C1 segment of cervical spinal cord (tissue), 14 donors: ENCODE results near the gene RNF130.

Source experiments
- DNase-seq, 14 donors: peaks; one replicate each; lab custom pipeline; 2025; lab: John Stamatoyannopoulos, UW

Gene RNF130

GRCh38 chr5:180086816-180087399 lies 15.3 kb upstream of the RNF130 start:
- no peak for DNase-seq

DNA sequence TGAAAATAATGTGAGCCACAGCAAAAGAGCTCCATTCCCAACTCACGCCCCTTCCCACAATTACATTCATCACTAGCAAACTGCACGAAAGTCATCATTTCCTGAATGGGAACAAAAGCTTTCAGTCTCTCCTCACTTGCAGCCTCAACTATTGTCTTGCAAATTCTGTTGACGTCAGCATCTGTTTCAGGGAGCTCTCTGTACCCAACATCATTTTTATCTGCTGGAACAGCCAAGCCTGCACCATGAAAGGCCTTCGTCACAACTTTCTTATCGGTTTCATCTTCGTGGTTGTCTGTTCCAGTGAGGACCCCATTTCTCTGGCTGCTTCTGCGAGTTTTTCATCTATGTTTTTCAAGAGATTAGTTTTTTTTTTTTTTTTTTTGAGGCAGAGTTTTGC lies 14.3 kb upstream of the RNF130 start:
- peak in 6 of 14 donors; percentile 13 to 39 (median 24) for DNase-seq

GRCh38 chr5:180084638-180085561 lies 13.3 kb upstream of the RNF130 start:
- peak in 1 of 14 donors; percentile 50 for DNase-seq

DNA sequence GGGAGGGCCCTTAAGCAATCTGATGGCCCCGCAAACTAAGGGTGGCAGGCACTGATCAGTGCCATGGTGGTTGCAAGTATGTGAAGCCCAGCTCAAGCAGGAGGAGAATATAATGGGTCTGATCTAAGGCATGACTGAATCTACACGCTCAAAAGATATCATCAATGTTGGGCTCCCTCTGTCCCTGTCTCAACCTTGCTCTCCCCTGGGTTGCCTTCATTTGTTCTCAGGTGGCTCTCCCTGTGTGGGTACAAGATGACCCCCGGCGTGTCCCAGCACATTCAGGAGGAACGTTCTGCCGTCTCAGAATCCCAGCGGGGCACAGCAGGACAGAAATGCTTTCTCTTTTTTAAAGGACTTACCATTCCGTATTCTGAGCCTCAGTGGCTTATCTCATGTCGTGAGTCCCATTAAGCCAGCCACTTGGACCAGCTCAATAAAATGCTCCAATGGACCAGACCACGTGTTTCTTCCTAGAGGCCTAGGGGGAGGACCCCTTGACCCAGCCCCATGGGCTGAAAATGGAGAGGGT lies 12.0 kb upstream of the RNF130 start:
- no peak for DNase-seq

GRCh38 chr5:180082633-180083420 lies 11.3 kb upstream of the RNF130 start:
- no peak for DNase-seq

DNA sequence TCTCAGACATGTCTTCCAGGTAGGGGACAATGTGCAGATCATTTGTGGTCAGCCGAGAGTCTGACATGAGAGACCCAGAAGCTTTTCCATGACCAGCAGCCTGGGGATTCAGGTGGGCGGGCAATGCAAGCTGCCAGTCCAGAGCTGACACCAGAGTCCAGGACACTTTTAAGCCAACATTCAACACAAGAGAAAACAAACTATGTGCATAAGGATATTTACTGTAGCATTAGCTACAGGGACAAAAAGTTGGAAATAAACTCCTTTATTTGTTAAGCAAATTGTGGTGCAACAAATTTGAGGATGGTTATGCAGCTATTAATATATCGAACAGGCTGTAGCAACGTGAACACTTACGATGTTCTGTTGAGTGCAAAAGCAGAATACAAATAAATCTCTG lies 9.9 kb upstream of the RNF130 start:
- no peak for DNase-seq

GRCh38 chr5:180080486-180081280 lies 9.1 kb upstream of the RNF130 start:
- no peak for DNase-seq

- no peak for DNase-seq
Observed at GRCh38 chr5:180079702-180080466, 8.3 kb upstream of the RNF130 start.

DNA sequence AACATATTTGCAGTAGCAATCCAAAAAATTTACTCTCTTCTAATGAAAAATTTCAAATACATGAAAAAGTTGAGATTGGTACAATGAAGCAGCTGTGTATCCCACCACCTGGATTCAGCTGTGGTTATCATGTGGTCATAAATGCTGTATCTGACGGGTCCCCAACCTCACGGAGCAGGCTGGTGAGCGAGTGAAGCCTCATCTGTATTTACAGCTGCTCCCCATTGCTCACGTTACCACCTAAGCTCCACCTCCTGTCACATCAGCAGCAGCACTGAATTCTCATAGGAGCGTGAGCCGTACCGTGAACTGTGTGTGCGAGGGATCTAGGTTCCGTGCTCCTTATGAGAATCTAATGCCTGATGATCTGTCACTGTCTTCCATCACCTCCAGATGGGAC lies 6.8 kb upstream of the RNF130 start:
- no peak for DNase-seq

DNA sequence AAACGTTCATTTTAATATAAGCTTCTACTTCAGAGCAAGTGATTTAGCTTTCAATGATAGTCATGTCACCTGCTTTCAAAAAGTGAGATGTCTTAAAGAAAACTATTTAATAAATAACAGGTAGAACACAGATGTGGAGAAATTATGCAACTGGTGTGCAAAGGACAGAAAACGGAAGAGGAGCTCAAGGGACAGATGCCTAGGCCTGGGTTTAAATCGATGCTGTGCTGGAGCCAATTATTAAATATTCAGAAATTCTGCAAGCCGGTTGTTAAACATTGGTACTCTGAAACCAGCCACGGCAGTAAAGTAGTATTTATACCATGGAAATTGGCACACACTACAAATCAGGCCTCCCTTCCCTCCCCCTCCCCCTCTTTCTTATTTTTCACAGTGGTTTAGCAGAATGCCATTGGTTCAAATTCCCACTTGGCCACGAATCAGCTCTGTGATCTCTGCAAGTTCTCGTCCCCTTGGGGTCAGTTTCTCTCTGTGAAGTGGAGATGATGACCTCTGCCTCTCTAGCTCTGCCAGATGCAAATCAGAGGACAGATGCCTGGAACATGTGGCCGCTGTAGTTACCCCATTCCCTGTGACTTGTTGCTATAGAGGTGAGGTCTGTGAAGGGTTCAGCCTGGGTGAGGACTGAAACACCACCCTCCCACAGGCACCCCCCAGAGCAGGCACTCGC lies 6.2 kb upstream of the RNF130 start:
- DNase-seq, result no peak

DNA sequence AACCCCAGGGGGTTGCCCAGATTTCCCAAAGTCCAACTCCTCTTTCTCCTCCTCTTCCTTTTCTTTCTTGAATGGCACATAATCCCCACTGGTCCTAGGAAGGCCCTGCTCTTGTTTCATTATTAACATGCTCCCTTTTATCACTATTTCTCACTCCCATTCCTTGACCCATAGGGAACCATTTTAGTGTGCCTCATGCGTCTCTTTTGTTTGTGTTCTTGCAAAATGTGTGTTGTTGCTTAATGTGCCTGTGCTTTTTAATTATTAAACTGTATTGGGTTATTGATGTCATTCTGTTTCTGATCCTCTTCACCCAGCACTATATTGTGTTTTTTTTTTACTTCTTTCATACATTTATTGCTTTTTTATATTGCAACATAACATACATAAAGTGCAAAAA lies 4.1 kb upstream of the RNF130 start:
- DNase-seq, result no peak

DNA sequence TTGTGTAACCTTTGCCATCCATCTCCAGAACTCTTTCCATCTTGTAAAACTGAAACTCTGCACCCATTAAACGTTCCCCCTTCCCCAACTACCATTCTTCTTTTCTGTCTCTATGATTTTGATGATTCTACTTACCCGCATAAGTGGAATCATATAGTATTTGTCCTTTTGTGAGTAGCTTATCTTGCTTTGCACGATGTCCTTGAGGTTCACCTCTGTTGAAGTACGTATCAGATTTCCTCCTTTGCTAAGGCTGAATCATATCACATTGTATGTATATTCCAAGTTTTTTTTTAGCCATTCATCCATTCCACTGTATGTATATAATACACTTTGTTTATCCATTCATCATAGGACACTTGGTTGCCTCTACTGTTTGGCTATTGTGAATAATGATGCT lies 2.9 kb upstream of the RNF130 start:
- no peak for DNase-seq

GRCh38 chr5:180072556-180072955 lies 997 bp upstream of the RNF130 start:
- no peak for DNase-seq

- no peak for DNase-seq
Observed at GRCh38 chr5:180072256-180072548, 643 bp upstream of the RNF130 start.

GRCh38 chr5:180070756-180071530 lies 616 bp downstream of the RNF130 start:
- DNase-seq, result peak in 12 of 14 donors; percentile 22 to 67 (median 60)

DNA sequence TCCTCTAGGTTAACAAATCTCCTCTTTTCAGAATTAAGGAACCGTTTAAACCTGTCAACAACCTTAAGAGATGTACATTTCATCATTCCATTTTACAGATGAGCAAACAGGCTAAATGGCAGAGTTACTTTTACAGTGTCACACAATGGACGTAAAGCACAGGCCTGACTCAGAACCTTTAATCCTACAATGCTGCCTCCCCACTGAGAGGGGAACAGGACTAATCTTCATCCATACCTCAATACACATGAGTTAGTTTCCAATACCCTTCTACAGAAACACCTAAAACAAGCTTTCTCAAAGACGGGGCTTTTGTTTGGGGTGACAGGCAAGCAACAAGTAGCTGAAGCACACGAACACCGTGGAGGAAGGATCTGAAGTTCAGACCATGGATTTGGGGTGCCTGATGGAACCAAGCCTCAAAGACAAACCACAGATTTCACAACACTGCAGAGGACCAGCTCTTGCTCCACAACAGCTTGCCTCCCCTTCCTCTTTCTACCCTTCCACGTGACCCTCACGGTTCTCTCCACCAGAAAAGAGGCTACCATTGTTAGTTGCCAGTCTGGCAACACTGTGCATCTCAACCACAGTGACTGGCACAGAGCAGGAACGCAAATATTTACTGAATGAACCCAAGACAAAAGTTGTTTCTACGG lies 1.8 kb downstream of the RNF130 start:
- peak in 12 of 14 donors; percentile 42 to 87 (median 72) for DNase-seq

GRCh38 chr5:180068519-180069090 lies 3.0 kb downstream of the RNF130 start:
- no peak for DNase-seq

DNA sequence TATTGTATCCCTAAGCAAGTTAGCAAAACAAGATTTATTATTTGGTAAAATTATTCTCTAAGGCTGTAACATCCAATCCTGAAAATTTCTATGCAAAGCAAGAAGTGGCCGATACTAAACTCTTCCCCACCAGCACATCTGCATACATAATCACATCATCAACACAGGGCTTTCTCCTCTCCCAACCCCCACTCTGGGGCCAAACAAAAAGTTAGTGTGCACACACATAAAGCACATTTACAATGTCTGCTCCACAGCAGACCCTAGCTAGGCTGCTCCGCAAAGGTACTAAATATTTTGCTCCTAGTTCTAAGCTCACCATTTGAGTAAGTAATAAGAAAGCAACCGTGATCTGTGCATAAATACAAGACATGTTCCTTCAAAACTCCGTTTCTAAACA lies 3.6 kb downstream of the RNF130 start:
- DNase-seq, result peak in 7 of 14 donors; percentile 15 to 63 (median 42)
